IMR-90 (cell line): ENCODE data around the gene ZNF550.
"Not testable (repeated sequence)": the region's sequence is repeated elsewhere in the genome, so short reads cannot be mapped to it uniquely, and the experiment has no call there.

ENCODE experiments used
- CEBPB ChIP-seq: IDR thresholded peaks from 2 replicates; pipeline ENCODE4 v1.6.1; 2012; ENCODE audit warnings: low read depth, low read length, improper control_type of control experiment
- CTCF ChIP-seq: conservative IDR thresholded peaks from 2 replicates; pipeline ENCODE4 v1.5.1; 2012; ENCODE audit warnings: mild to moderate bottlenecking, low read depth, low read length, improper control_type of control experiment
- POLR2A ChIP-seq: IDR thresholded peaks from 2 replicates; pipeline ENCODE4 v1.6.1; 2012; ENCODE audit warnings: mild to moderate bottlenecking, low read depth, low read length
- RCOR1 ChIP-seq: IDR thresholded peaks from 2 replicates; pipeline ENCODE4 v1.6.1; 2012; ENCODE audit warnings: mild to moderate bottlenecking, low read length, improper control_type of control experiment; ENCODE audit not compliant: insufficient replicate concordance
- SMC3 ChIP-seq: fragments of 150-350 bp; IDR thresholded peaks from 2 replicates; pipeline ENCODE4 v1.6.1; 2016; ENCODE audit warnings: low read depth, mild to moderate bottlenecking, antibody characterized with exemption, low read length, moderate library complexity

GRCh38 chr19:57487477-57488298 is 72.0 kb downstream of the ZNF550 start, which contains the start of gene ZNF419:
- TF ChIP-seq CTCF, SMC3, POLR2A, CEBPB, RCOR1: not testable (repeated sequence)
